Activated CD4-positive, alpha-beta T cell treated with anti-CD3 and anti-CD28 coated beads, Interleukin-2, amount 50 U/mL, for 48 hours (primary cell): ENCODE data around the gene COL5A1.

Experiments
- DNase-seq, 2 experiments: peaks; one replicate each; pipeline ENCODE4 v3.0.0-alpha.2; 2020

The COL5A1 gene

DNA sequence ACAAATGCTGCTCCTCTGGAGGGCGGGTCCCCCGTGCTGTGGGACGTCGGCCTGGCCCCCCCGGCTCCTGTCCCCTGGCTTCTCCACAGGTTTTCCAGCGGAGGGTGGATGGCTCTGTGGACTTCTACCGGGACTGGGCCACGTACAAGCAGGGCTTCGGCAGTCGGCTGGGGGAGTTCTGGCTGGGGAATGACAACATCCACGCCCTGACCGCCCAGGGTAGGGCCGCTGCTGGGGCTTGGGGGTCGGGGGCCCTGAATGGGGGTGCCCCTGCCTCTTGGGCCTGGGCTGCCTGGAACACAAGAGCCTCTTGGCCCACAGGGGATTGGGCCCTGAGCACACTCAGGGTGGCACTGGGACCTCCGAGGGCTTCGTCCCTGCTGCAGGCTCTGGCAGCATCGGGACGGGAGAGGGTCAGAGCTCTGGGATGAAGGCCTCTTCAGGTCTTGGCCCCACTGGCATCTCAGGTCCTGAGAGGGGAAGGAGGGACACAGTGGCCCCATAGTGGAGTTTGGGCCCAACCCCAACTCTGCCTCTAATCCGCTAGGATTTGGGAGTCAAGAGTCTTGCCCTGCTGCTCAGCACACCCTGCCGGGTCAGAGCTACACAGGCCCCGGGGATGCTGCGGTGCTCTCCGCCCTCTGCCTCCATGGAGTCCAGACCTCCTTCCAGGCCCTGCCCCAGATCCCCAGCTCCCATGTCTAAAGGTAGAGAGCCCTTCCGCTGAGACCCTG, 244.2 kb downstream of the COL5A1 start:
- no peak for DNase-seq

DNA sequence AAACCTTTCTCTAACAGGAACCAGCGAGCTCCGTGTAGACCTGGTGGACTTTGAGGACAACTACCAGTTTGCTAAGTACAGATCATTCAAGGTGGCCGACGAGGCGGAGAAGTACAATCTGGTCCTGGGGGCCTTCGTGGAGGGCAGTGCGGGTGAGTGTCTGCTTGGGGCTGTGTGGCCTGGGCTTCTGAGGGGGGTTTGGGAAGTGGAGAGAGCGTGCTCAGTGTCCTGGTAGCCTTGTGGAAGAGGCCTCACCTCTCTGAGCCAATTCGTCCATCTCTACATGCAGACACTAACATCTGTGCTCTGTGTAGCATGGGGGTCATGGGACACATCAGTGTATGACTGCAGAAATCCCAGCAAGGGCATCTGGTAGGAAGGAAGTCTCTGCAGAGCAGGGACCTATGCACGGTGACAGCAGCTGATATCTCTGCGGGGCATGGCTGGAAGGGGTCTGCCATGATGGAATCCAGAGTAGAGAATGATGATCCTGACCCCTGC, 244.9 kb downstream of the COL5A1 start:
- no peak for DNase-seq

DNA sequence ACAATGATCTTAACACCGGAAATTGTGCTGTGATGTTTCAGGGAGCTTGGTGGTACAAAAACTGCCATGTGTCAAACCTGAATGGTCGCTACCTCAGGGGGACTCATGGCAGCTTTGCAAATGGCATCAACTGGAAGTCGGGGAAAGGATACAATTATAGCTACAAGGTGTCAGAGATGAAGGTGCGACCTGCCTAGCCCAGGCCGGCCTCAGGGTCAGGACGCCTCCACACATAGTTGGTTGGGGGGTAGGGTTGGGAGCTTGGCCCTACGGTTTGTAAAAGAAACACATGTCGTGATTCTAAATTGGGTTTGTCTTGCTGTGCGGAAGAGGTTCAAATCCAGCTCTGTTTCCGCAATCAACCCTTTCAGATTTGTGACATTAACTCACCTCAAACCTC, 245.6 kb downstream of the COL5A1 start:
- no peak for DNase-seq

DNA sequence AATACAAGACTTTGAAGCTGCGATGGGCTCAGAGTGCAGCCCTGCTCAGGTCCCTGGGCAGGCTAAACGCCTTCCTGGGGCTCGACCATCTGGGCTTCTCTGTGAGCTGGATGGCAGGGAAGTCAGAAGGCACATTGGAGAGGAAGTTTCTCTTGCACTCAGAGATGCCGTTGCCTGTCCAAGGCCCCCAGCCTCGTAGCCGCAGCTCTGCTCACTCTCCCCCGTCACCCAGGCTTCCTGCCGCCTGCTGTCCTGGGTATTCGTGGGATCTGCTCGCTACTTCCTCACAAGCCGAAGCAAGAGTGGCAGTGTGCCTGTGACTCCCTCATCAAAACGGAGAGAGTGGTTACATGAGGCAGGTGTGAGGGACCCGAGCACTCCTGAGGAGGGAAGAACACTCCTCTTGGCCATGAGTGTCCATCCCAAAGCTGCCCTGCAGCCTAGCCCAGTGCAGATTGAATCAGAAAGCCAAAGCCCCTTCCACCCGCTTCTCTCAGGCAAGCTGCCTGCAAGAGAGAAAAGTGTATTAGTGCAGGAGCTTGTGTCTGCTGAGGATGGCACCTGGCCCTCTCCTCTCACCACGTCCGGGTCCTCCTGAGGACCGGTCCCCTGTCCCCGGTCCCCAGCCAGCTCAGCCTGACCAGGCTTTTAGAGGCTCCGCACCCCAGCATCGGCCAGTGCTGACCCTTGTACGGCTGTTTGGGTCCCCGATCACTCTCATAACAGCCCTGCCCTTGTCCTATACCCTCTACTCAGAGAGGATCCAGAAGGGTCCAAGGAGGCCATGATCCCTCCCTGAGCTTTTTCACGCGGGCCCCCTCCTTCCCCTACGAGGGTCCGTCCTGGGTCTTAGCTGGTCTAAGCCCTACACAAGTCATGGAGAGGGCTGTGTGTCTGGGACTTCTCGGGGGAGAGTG, 246.3 kb downstream of the COL5A1 start:
- no peak for DNase-seq

DNA sequence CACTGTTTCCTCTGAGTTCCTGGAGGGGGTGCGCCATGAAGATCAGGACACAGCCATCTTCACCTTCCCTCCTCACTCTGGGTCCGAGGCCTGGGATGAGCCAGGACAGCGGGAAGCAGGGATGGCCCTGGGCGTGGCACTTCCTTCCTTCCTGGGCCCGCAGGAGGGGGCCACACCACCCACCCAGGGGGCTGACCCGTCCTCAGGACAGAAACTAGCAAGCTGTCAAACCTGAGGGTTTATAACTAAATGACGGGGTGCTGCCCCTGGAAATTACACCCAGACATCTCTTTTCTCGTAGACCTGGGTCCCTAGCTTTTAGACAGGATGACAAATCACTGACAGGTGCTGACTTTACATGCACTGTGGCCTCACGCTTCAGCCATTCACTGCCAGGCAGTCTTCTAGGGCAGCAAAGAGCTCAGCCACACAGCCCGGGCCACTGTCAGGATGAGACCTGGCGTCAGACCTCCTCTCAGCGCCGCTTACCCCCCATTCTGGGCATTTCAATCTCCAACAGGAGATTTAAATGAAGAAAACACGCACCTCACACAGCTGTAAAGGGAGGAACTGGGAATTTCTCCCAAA, 247.1 kb downstream of the COL5A1 start:
- DNase-seq: no peak

DNA sequence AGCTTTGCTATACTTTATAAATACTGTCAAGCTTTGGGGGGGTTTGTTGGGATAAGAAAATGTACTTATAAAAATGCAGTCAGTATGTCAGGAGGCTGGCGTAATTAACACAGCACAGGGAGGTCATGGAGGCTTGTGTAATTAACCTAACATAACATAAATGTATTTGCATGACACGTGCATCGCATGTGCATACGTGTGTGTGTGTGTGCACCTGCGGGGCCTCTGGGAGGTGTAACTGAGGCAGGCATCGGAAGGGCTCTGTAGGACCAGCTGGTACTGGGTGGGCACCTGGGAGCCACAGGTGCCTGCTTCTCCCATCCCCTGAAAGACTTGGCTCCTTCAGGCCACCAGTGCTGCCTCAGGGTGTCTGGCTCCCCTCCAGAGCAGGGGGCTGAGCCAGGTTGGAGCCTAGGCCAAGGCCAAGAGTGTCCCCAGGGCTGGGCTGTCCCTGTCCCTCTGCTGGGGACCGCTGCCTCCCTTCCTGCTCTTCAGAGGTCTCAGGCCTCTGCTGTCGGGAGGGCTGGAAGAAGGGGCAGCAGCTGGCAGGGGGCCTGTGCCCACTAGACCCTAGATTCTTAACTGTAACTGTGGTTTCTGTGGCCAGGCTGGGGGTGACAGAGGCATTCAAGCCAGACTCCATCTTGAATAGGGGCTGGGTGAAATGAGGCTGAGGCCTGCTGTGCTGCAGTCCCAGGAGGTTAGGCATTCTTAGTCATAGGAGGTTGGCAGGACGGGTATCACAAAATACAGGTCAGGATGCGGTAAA, 248.0 kb downstream of the COL5A1 start:
- DNase-seq: no peak

DNA sequence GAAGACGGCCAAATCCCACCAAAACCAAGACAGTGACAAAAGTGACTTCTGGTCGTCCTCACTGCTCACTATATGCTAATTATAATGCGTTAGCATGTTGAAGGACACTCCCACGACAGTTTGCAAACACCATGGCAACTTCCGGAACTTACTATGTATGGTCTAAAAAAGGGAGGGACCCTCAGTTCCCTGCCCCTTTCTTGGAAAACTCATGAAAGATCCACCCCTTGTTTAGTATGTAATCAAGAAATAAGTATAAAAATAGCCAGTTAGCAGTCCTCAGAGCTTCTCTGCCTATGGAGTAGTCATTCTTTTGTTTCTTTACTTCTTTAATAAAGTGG, 248.5 kb downstream of the COL5A1 start:
- no peak for DNase-seq

DNA sequence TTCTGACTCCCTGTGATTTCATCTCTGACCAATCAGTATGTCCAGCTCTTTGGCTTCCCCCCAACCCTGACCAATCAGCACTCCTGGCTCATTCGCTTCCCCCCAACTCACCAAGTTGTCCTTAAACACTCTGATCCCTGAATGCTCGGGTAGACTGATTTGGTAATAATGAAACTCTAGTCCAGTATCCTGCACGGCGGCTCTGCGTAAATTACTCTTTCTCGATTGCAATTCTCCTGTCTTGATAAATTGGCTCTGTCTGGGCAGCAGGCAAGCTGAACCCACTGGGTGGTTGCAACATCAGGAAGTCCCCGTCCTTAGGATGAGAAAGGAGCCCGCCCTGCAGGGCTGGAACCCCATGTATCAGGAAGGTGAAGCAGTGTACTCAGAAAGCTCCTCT, 249.4 kb downstream of the COL5A1 start:
- no peak for DNase-seq

DNA sequence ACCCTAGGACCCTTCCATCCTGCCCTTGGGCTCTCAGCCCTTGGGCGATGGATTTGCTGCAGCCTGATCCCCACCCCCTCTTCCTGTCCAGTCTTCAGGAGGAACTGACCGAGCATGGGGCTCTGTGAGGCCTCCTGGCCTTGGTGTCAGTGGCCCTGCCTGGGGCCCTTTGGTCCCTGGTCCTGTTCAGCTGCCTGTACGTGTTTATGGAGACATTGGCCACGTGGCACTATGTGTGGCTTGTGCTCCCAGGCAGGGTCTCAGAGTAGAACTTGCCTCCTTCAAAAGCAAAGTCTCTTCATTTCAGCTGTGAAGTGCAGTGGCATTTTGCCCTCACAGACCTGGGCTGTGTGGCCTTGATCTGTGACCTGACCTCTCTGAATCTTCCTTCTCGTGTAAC, 250.1 kb downstream of the COL5A1 start:
- DNase-seq: no peak

DNA sequence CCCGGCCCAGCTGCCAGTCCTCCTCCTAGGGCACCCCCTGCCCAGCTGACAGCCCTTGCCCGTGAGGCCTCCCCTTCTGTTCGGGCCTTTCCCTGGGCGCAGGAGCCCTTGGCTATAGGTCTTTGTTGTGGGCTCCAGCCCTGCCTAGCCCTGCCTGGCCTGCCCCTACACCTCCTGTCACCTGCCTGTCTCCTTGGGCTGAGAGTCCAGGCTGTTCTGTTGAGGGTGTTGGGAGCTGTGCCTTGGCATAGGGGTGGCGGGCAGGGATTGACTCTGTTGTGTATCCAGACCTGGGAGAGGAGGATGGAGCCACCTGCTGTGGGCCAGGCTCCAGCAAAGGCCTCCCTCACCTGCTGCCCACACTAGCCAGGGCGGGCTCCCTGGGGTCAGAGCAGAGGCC, 250.6 kb downstream of the COL5A1 start:
- DNase-seq: no peak

DNA sequence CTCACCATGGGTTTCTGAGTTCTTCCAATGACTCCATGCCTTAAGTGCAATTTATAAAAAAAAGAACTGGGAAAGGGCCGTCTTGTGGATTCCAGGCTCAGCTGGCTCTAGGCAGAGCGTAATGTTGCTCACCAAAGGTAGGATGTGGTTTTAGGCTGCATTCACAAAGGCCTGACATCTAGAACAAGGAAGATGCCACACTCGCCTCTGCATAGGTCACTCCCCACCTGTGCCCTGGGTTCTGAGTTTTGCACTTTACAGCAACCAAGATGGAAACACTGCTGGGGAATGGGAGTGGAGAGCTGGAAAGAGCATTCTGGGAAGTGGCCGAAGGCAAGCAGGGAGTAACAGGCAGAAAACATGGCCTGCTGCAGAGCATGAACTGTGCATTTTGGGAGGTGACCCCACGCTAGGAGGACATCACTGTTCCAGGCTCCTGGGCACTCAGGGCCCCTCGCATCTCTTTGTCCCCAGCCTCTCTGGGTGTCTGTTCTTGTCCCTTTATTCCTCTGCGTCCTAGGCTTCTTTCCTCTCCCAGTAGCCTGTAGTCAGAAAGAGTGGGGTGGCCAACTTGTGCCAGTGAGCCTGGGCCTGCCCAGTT, 251.3 kb downstream of the COL5A1 start:
- DNase-seq: no peak
